NCI-H748 treated with DMSO at 0.1 percent for 48 hours (cell line): ENCODE measurements around the gene NPC1.
"Not testable (repeated sequence)": the region's sequence is repeated elsewhere in the genome, so short reads cannot be mapped to it uniquely, and the experiment has no call there.

ENCODE experiments used
- DNase-seq: peaks from one replicate; lab custom pipeline; 2025; lab: John Stamatoyannopoulos, UW

Gene NPC1

DNA sequence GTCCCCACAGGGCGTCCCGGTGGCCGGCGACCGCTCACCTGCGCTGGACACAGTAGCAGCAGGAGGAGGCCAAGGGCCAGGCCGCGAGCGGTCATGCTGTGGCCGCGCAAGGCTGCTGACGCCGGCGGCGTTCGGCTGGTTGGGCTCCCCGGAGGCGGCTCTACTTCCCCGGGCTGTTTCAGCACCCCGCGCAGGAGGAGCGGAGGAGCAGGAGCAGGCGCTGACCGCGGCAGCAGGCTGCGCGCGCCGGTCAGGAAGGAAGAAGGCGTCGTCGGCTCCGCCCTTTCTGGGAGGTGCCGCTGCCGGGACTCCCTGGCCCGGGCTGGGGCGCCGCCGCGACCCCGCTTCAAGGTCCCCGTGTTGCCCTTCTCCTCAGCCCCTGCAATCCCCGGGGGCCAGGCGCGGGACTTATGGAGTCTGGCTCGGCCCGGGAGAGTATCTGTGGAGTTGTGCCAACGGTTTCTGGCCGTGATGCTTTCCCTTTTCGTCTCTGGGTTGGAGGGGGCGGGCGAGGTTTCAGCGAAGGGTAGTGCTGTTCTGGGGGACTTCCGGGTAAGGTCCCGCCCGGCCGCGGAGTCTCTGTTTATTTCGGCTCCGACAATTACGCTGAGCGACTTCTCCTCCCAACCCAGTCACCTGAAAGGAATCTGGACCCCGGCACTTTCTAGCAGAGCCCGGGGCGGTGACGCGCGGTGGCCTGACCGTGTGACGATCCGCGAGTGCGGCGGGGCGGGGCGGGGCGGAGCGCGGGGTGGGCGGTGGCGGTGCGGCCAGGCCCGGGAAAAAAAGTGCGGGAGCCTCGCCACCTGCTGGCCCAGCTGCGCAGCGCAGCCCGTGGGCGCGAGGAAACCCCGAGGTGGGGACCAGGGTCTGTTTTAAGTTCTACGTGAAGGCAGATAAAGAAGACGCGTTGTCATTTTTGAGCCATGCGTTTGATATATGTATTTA, at the start of gene NPC1:
NPC1 (minus strand) TSS at position 258 of the 948 bp plus-strand sequence; CDS start at position 95, 163 bp downstream.
- peak; percentile 83 for DNase-seq

GRCh38 chr18:23636071-23636399, 49.7 kb upstream of the NPC1 start:
- DNase-seq, result no peak

GRCh38 chr18:23635283-23636070, 49.2 kb upstream of the NPC1 start:
- DNase-seq, result no peak

DNA sequence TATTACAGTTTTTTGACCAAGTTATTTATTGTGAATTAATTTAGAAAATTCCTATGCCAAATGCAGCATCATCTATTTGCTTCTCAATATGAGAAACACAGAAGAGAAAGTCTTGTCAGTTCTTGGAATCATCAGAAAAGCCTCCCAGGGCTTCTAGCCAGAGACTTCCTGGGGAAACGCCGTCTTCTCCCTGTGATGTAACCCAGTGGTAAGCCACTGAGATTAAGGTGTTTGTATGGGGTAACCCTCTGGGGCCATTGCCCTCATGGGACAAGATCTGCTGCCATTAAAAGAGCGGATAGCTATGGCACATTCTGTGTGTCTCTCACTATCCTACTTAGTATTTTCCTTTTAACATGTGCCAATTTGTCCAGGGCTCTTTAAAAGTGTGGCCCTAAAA, 48.4 kb upstream of the NPC1 start:
- no peak for DNase-seq

GRCh38 chr18:23632615-23633014, 46.3 kb upstream of the NPC1 start:
- no peak for DNase-seq

DNA sequence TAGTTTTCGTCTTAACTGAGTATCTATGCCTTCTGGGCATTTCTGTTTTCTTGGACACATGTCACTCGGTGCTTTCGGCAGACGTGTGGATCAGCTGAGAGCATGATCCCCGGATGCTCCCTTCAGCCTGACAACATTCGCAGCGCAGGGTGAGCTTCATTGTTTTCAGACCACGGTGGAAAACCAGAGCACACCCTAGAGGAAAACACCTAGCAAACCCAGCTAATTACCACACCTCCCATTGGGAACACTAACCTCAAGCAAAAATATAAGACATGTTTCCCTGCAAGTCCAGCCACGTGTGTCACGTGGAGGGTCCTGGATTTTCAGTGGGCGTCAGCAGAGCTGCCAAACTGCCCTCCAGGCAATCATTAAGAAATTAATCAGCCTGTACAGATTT, 45.4 kb upstream of the NPC1 start:
- peak; percentile 32 for DNase-seq

GRCh38 chr18:23631312-23631711, 45.0 kb upstream of the NPC1 start:
- no peak for DNase-seq

- DNase-seq, result peak; percentile 80
Measured at GRCh38 chr18:23629444-23629946, 43.2 kb upstream of the NPC1 start.

GRCh38 chr18:23627970-23628369, 41.7 kb upstream of the NPC1 start:
- DNase-seq, result no peak

GRCh38 chr18:23627321-23627720, 41.0 kb upstream of the NPC1 start:
- no peak for DNase-seq

- no peak for DNase-seq
Measured at GRCh38 chr18:23626451-23627279, 40.4 kb upstream of the NPC1 start.

DNA sequence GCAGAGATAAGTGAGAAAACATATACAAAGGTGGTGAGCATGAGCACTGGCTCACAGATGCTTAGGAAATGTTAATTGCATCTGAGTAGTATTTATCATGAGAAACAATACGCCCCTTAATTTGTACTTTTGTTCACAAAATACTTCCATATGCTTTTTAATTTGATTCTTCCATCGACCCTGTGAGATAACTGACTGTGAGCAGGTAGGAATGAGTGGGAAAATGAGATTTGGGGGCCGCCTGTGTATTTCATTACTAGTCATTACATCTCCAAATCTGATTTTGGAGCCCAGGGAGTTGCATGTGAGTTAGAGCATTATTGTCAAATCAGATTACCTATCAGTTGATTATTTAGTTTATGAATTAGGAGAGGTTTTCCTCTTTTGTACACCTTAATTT, 36.7 kb upstream of the NPC1 start:
- no peak for DNase-seq

GRCh38 chr18:23619388-23619881, 33.1 kb upstream of the NPC1 start:
- DNase-seq, result no peak

- DNase-seq, result no peak
Measured at GRCh38 chr18:23618862-23619387, 32.6 kb upstream of the NPC1 start.

DNA sequence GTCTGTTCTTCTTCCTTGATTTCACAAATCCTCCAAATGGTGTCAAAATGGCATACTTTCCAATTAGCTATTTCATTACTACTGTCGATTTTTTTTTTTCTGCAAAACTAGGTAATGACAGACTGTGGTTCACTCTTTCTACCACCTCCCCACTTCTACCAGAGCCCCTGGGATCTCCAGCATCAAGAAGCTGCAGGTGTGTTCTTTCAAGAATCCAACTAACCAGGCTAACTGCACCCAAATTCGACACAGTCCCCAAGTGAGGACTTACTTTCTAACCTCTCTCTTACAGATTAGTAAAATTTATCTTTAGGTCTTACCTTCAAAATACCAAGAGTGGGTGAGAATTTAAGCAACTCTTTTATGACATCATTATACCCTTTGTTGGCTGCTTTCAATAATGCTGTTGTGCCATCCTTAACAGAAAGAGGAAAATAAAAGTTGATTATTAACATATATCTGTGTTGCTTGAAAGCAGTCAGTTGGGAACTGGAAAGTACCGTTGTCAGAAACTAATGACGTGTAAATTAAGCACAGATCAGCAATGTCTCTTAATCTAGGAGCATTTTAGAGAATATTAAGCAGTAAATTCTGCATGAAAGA, 31.2 kb upstream of the NPC1 start:
- no peak for DNase-seq

GRCh38 chr18:23616258-23616657, 30.0 kb upstream of the NPC1 start:
- no peak for DNase-seq

DNA sequence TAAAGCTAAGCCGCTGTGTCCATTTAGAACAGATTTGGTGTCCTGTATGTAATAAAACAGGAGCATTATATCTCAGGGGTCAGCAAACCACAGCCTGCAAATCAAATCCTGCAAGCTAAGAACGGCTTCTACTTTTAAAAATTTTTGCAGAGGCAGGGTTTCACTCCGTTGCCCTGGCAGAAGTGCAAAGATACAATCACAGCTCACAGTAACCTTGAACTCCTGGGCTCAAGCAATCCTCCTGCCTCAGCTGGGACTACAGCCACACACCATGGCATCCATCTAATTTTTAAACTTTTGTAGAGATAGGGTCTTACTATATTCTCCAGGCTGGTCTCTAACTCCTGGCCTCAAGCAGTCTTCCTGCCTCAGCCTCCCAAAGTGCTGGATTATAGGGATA, 28.6 kb upstream of the NPC1 start:
- DNase-seq, result no peak

- no peak for DNase-seq
Measured at GRCh38 chr18:23614413-23614812, 28.1 kb upstream of the NPC1 start.

- DNase-seq, result not testable (repeated sequence)
Measured at GRCh38 chr18:23613091-23613475, 26.8 kb upstream of the NPC1 start.

- DNase-seq, result no peak
Measured at GRCh38 chr18:23612434-23613090, 26.3 kb upstream of the NPC1 start.
